Esophagus squamous epithelium (tissue), 5 donors: ENCODE measurements around the gene FOXL3. TPM values are rescaled to one million over a fixed set of nuclear protein-coding genes. Genes with fewer than 3 reads are reported as not detected.
"Not testable (repeated sequence)": the region's sequence is repeated elsewhere in the genome, so short reads cannot be mapped to it uniquely, and the experiment has no call there.

Experiments used
- DNase-seq: peaks from one replicate; lab custom pipeline; 2025; lab: John Stamatoyannopoulos, UW
- H3K27ac ChIP-seq, 4 donors: fragments of 200-600 bp; sonication (generic); one replicate each; pipeline ENCODE4 v1.5.1; 2016 to 2019; ENCODE audit warnings: mild to moderate bottlenecking in 1 of 4
- H3K27me3 ChIP-seq, 4 donors: fragments of 200-600 bp; sonication (generic); 1 replicate in 3 of 4; 2 replicates in 1 of 4; pipeline versions ENCODE4 v1.5.1 to v1.6.0; 2017 to 2021; ENCODE audit warnings: antibody characterized with exemption in 1 of 4
- H3K36me3 ChIP-seq, 3 donors: fragments of 200-600 bp; sonication (generic); one replicate each; pipeline ENCODE4 v1.5.1; 2016 to 2019
- H3K4me1 ChIP-seq, 3 donors: fragments of 200-600 bp; sonication (generic); one replicate each; pipeline ENCODE4 v1.5.1; 2017 to 2019
- H3K4me3 ChIP-seq, 4 donors: fragments of 200-600 bp; sonication (generic); 1 replicate in 3 of 4; 2 replicates in 1 of 4; pipeline ENCODE4 v1.5.1; 2016 to 2019; ENCODE audit warnings: mild to moderate bottlenecking in 2 of 4, moderate library complexity in 1 of 4
- H3K9me3 ChIP-seq, 3 donors: fragments of 200-600 bp; sonication (generic); one replicate each; pipeline ENCODE4 v1.5.1; 2016 to 2019
- POLR2A ChIP-seq, 4 donors: fragments of 450-650 bp; IDR thresholded peaks; one replicate each; pipeline ENCODE4 v1.6.1; 2017; ENCODE audit warnings: antibody characterized with exemption in 4 of 4, mild to moderate bottlenecking in 4 of 4, moderate library complexity in 3 of 4
- WGBS, 2 donors: methylation state at CpG; one replicate each; pipeline ENCODE4 v1.1.5; 2018; 5-methylcytosine and 5-hydroxymethylcytosine counted together
- intact Hi-C: fragments of 100-400 bp; cut with DNase I; formaldehyde crosslinking; loops from one replicate; pipeline ENCODE4 v1.15.0; 2022
- total RNA-seq, 4 donors: library from RNA; depleted of rRNA; stranded (reverse); fragments of >200 nt; gene quantifications; one replicate each; pipeline ENCODE4 v1.1.0, GENCODE V29; 2016
- TF ChIP-seq, protein P1 (sequence below), 6 experiments: fragments of 450-650 bp in 4 of 6; fragments of 200-600 bp in 2 of 6; sonication (generic) in 2 of 6; IDR thresholded peaks; one replicate each; pipeline ENCODE4 v1.5.1; 2016 to 2019; ENCODE audit warnings: antibody characterized with exemption in 6 of 6, mild to moderate bottlenecking in 4 of 6, moderate library complexity in 4 of 6
- donor health status: DM: yes; HTN: yes; CAD: no.

FOXL3 gene
- total RNA-seq: not detected

DNA sequence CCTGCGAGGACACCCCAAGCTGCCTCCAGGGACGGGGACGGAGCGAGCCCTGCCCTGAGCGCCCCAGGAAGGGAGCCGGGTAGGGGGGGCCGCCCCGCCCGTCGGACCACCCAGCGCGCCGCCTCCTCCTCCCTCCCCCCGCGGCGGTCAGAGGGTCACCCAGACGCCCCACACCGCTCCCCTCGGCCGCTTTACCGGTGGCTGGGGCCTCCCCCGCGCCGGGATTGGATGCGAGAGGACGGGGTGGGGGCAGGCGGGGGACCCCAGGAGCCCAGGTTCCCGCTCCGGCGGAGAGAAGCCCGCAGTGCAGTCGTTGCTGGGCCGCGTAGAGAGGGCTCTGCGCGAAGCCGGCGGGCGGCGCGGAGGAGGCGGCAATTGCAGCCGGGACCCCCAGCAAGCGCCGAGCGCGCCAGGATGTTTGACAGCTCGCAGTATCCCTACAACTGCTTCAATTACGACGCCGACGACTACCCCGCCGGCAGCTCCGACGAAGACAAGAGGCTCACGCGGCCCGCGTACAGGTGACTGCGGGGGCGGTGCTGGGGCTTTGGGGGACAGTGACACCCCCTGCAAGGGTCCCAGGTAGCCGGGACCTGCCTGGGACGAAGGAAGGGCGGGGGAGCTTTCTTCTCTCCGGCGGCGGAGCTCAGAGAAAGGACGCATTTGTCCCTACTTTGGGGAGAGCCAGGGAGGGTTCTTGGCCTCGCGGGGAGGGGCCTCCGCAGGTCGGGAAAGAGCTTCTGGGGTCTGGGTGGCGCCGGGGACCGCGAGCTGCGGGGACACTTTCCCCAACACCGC lies at the start of gene FOXL3:
TSS of gene FOXL3 (plus strand) at position 415 of the 798 bp plus-strand sequence. CDS start at position 415, 0 bp downstream.
- intact Hi-C loops: no loop called here
- peaks cover 19 to 96% (median 31%) of the 10 kb centered on the region in 4 donors for H3K27me3 ChIP-seq
- H3K27ac ChIP-seq: no peak within 1 kb of the TSS
- peaks cover 9 to 18% (median 11%) of the 10 kb centered on the region in 3 donors for H3K4me1 ChIP-seq
- no peak within 1 kb of the TSS for H3K4me3 ChIP-seq
- no peaks in the 10 kb centered on the region for H3K36me3 ChIP-seq
- TF ChIP-seq, protein P1, sequence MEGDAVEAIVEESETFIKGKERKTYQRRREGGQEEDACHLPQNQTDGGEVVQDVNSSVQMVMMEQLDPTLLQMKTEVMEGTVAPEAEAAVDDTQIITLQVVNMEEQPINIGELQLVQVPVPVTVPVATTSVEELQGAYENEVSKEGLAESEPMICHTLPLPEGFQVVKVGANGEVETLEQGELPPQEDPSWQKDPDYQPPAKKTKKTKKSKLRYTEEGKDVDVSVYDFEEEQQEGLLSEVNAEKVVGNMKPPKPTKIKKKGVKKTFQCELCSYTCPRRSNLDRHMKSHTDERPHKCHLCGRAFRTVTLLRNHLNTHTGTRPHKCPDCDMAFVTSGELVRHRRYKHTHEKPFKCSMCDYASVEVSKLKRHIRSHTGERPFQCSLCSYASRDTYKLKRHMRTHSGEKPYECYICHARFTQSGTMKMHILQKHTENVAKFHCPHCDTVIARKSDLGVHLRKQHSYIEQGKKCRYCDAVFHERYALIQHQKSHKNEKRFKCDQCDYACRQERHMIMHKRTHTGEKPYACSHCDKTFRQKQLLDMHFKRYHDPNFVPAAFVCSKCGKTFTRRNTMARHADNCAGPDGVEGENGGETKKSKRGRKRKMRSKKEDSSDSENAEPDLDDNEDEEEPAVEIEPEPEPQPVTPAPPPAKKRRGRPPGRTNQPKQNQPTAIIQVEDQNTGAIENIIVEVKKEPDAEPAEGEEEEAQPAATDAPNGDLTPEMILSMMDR (IDR thresholded peaks at IDR 0.05): no peak
- TF ChIP-seq POLR2A (IDR thresholded peaks at IDR 0.05): no peak
- 20% methylated on average over 1 of the region's 79 CpGs; no CpG with 5 or more reads in 1 of the 2 donors for WGBS, 2 donors
- H3K9me3 ChIP-seq: no peaks in the 10 kb centered on the region
- DNase-seq: no peak

DNA sequence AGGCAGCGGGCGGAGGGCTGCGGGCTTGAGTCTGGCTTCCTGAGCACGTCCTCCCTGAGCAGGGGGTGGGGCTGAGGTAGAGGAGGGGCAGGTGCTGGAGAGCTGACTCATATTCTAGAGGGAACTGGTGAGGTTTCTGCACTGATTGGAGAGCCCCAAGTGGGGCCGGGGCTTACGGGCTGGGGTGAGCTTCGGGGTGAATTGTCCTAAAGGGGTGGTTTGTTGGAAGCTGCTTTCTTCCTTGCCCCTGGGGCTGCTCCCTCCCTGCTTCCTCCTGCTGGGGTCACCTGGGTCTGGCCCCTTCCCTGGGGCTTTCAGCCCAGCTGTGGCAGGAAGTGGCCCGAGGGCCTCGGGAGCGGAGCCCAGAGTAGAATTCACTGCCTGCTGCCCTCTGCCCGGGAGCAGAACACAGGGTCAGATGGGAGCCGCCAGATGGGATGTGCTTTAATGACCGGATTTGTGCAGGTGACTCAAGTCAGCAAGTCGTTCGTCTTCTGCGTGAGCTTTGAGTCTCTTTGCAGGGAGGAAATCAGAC lies 49.0 kb upstream of the FOXL3 start:
- TF ChIP-seq, protein P1 (IDR thresholded peaks at IDR 0.05): no peak
- TF ChIP-seq POLR2A (IDR thresholded peaks at IDR 0.05): no peak
- H3K36me3 ChIP-seq: peaks cover 0 to 22% (median 0%) of the 10 kb centered on the region in 3 donors
- WGBS, 2 donors: 52 to 71% methylated on average over 9 to 11 of the region's 16 CpGs
- H3K4me3 ChIP-seq: no peak overlapping the region
- no peak for DNase-seq
- H3K27me3 ChIP-seq: no peaks in the 10 kb centered on the region
- H3K4me1 ChIP-seq: peaks cover 0 to 23% (median 6%) of the 10 kb centered on the region in 3 donors
- no peak overlapping the region for H3K27ac ChIP-seq
- H3K9me3 ChIP-seq: no peaks in the 10 kb centered on the region
- intact Hi-C loops: no loop called here

GRCh38 chr7:241513-241912 lies 48.5 kb upstream of the FOXL3 start:
- intact Hi-C loops: no loop called here
- peaks cover 0 to 17% (median under 1%) of the 10 kb centered on the region in 3 donors for H3K4me1 ChIP-seq
- DNase-seq: no peak
- no peaks in the 10 kb centered on the region for H3K27me3 ChIP-seq
- 85% methylated on average over 9 to 13 of the region's 13 CpGs for WGBS, 2 donors
- no peak overlapping the region for H3K27ac ChIP-seq
- H3K4me3 ChIP-seq: no peak overlapping the region
- H3K36me3 ChIP-seq: peaks cover 0 to 24% (median 0%) of the 10 kb centered on the region in 3 donors
- TF ChIP-seq, protein P1 (IDR thresholded peaks at IDR 0.05): no peak
- no peak for TF ChIP-seq POLR2A (IDR thresholded peaks at IDR 0.05)
- no peaks in the 10 kb centered on the region for H3K9me3 ChIP-seq

GRCh38 chr7:242826-243579 lies 47.0 kb upstream of the FOXL3 start:
- H3K27ac ChIP-seq, intact Hi-C loops, H3K9me3 ChIP-seq, H3K27me3 ChIP-seq, DNase-seq, H3K4me3 ChIP-seq: not testable (repeated sequence)
- WGBS, 2 donors: 60% methylated on average over 1 of the region's 21 CpGs; no CpG with 5 or more reads in 1 of the 2 donors
- peaks cover 0 to 12% (median 0%) of the 10 kb centered on the region in 3 donors for H3K4me1 ChIP-seq
- peaks cover 0 to 39% (median 0%) of the 10 kb centered on the region in 3 donors for H3K36me3 ChIP-seq

DNA sequence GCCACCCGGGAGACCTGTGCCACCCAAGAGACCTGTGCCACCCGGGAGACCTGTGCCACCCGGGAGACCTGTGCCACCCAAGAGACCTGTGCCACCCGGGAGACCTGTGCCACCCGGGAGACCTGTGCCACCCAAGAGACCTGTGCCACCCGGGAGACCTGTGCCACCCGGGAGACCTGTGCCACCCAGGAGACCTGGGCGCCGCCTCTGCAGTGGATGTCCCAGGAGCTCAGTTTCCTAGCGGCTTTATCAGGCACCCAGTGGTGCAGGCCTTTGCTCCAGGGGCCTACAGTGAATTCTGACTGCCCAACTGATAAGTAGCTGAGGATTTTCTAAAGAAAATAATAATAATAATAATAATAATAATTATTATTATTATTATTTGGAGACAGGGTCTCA lies 46.4 kb upstream of the FOXL3 start:
- H3K4me3 ChIP-seq, intact Hi-C loops, H3K9me3 ChIP-seq, H3K27ac ChIP-seq, DNase-seq, H3K27me3 ChIP-seq: not testable (repeated sequence)
- H3K36me3 ChIP-seq: peaks cover 0 to 45% (median 0%) of the 10 kb centered on the region in 3 donors
- H3K4me1 ChIP-seq: peaks cover 0 to 12% (median 0%) of the 10 kb centered on the region in 3 donors
- 100% methylated on average over 1 of the region's 10 CpGs; no CpG with 5 or more reads in 1 of the 2 donors for WGBS, 2 donors
